ENCODE results near the gene TMEM109. TPM values are rescaled to one million over a fixed set of nuclear protein-coding genes. Genes with fewer than 3 reads are reported as not detected.

Gene TMEM109
- total and polyA plus RNA-seq, 2 of the 4 experiments (the other 2 are of a cell fraction) = 15.1 to 69.7 TPM

GRCh38 chr11:60910281-60910687 is 3.7 kb upstream of the TMEM109 start:
- Histone ChIP-seq H2AFZ (replicated peaks; ENCODE audit: low read length, poor library complexity) (no peak overlapping the region), H3K9me1 (ENCODE audit: insufficient read depth, low read length) (peaks cover 4% of the 10 kb centered on the region), H3K4me3 (ENCODE audit: insufficient read depth, low read depth, low read length) (no peak overlapping the region), H3K4ac (ENCODE audit: low read depth, low read length) (no peak overlapping the region), H3K36me3 (ENCODE audit: control insufficient read depth, insufficient read depth, low read length) (no peaks in the 10 kb centered on the region), H3K79me1 (ENCODE audit: low read depth in 1 of 2, low read length in 2 of 2) (peaks cover 3 to 16% of the 10 kb centered on the region in 2 experiments; a peak in 2 of 4 replicates), H4K8ac (ENCODE audit: low read depth in 2 of 2, low read length in 2 of 2) (no peak overlapping the region), H4K5ac (ENCODE audit: low read depth, low read length) (no peak overlapping the region), H2AK9ac (replicated peaks; ENCODE audit: low read depth, low read length, poor library complexity) (no peak overlapping the region), H3K18ac (ENCODE audit: low read depth, low read length) (no peak overlapping the region), H2BK5ac (ENCODE audit: low read depth, low read length, poor library complexity, severe bottlenecking) (no peak overlapping the region), H3K27me3 (ENCODE audit: control insufficient read depth, insufficient read depth, low read length) (peaks cover 10% of the 10 kb centered on the region), H3K4me2 (ENCODE audit: low read depth, low read length) (no peak overlapping the region), H2BK15ac (ENCODE audit: low read depth, low read length) (no peak overlapping the region), H2BK20ac (ENCODE audit: low read depth, low read length) (no peak overlapping the region), H3K56ac (ENCODE audit: extremely low read depth, insufficient read depth, low read length) (no peak overlapping the region), H3K14ac (replicated peaks; ENCODE audit: low read depth, low read length) (no peak overlapping the region), H3K9me3 (ENCODE audit: control insufficient read depth, insufficient read depth, low read length) (no peaks in the 10 kb centered on the region), H4K20me1 (ENCODE audit: insufficient read depth, low read length) (peaks cover 10% of the 10 kb centered on the region; the same call in 1 of the 2 replicates), H2BK120ac (ENCODE audit: low read depth, low read length) (no peak overlapping the region), H3K23ac (ENCODE audit: low read depth, low read length) (no peak overlapping the region), H2AK5ac (ENCODE audit: low read depth, low read length) (no peak overlapping the region), H3K9ac (ENCODE audit: low read depth, low read length) (no peak overlapping the region), H3K4me1 (ENCODE audit: control insufficient read depth, insufficient read depth, low read length) (no peaks in the 10 kb centered on the region; the same call in none of the 2 replicates), H4K91ac (ENCODE audit: insufficient read depth, low read depth, low read length) (no peak overlapping the region), H3K27ac (ENCODE audit: insufficient read depth, low read length) (no peak overlapping the region)
- DNase-seq = no peak
- TF ChIP-seq NFE2L2 (IDR thresholded peaks at IDR 0.05; ENCODE audit: low read depth, low read length) (no peak), MAZ (IDR thresholded peaks at IDR 0.05; ENCODE audit: borderline replicate concordance, low read depth, low read length) (no peak), FOS (IDR thresholded peaks at IDR 0.05; ENCODE audit: low read depth, low read length) (no peak), CHD1 (IDR thresholded peaks at IDR 0.05; ENCODE audit: low read depth, low read length) (no peak), RFX5 (IDR thresholded peaks at IDR 0.05; ENCODE audit: low read depth, low read length) (no peak), MAFK (IDR thresholded peaks at IDR 0.05; ENCODE audit: low read depth, low read length) (no peak)
- TF ChIP-seq, protein P1, sequence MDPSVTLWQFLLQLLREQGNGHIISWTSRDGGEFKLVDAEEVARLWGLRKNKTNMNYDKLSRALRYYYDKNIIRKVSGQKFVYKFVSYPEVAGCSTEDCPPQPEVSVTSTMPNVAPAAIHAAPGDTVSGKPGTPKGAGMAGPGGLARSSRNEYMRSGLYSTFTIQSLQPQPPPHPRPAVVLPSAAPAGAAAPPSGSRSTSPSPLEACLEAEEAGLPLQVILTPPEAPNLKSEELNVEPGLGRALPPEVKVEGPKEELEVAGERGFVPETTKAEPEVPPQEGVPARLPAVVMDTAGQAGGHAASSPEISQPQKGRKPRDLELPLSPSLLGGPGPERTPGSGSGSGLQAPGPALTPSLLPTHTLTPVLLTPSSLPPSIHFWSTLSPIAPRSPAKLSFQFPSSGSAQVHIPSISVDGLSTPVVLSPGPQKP (IDR thresholded peaks at IDR 0.05; ENCODE audit: borderline replicate concordance, low read depth, low read length) = no peak
- CTCF ChIA-PET = no interaction called here
- BruUV-seq (replicated peaks) = no TSS peak
- in situ Hi-C loops (cut with MboI; ENCODE audit: low sequenced_read_pairs) (loop anchor here (25.0 kb wide), 1 partner anchor 1323 kb away; no protein-coding TSS in a partner anchor), intact Hi-C loops (cut with micrococcal nuclease) (no loop called here), dilution Hi-C loops (cut with HindIII; ENCODE audit: low sequenced_read_pairs, unreplicated experiment) (no loop called here)
- ATAC-seq (ENCODE audit: low read depth) = no peak
- POLR2A ChIA-PET (ENCODE audit: unreplicated experiment) = no interaction called here
- WGBS, 2 experiments (ENCODE audit: extremely low coverage in 2 of 2, insufficient read length in 1 of 2) = 75% methylated on average over 2 of the region's 3 CpGs; no CpG with 5 or more reads in 1 of the 2 experiments
